KMS-11 (cell line): Measurements from ENCODE around the gene DPP10.

Source experiments
- H2AFZ ChIP-seq: fragments of 200-600 bp; sonication (generic); 2 replicates; pipeline ENCODE4 v1.6.1; 2016; ENCODE audit warnings: antibody characterized with exemption, mixed run types, low read depth
- H3K27ac ChIP-seq: fragments of 200-600 bp; sonication (generic); 2 replicates; pipeline ENCODE4 v1.6.1; 2016; ENCODE audit warnings: mild to moderate bottlenecking, mixed run types
- H3K27me3 ChIP-seq: fragments of 200-600 bp; sonication (generic); 2 replicates; pipeline ENCODE4 v1.6.1; 2017; ENCODE audit warnings: mild to moderate bottlenecking, low read depth, mixed run types, moderate library complexity; ENCODE audit not compliant: insufficient read depth
- H3K36me3 ChIP-seq: fragments of 200-600 bp; sonication (generic); 2 replicates; pipeline ENCODE4 v1.6.1; 2017; ENCODE audit warnings: mild to moderate bottlenecking, mixed run types; ENCODE audit not compliant: insufficient read depth
- H3K4me1 ChIP-seq: fragments of 200-600 bp; sonication (generic); 2 replicates; pipeline ENCODE4 v1.6.1; 2016; ENCODE audit warnings: mild to moderate bottlenecking, low read depth, mixed run types; ENCODE audit not compliant: poor library complexity, severe bottlenecking
- H3K4me2 ChIP-seq: fragments of 200-600 bp; sonication (generic); 2 replicates; pipeline ENCODE4 v1.7.0; 2016; ENCODE audit warnings: mild to moderate bottlenecking, mixed run types
- H3K4me3 ChIP-seq: fragments of 200-600 bp; sonication (generic); IDR thresholded peaks from 2 replicates; pipeline ENCODE4 v1.6.1; 2017; ENCODE audit warnings: low read depth, low read length, mixed read lengths; ENCODE audit not compliant: insufficient read depth
- H3K79me2 ChIP-seq: fragments of 200-600 bp; sonication (generic); 2 replicates; pipeline ENCODE4 v1.6.1; 2016; ENCODE audit warnings: low read depth, mixed run types; ENCODE audit not compliant: insufficient read depth
- H3K9ac ChIP-seq: fragments of 200-600 bp; sonication (generic); 2 replicates; pipeline ENCODE4 v1.6.1; 2016; ENCODE audit warnings: mild to moderate bottlenecking, mixed run types
- H4K20me1 ChIP-seq: fragments of 200-600 bp; sonication (generic); 2 replicates; pipeline ENCODE4 v1.6.1; 2016; ENCODE audit warnings: mild to moderate bottlenecking, mixed run types; ENCODE audit not compliant: insufficient read depth
- TF ChIP-seq, protein P1 (sequence below): fragments of 200-600 bp; sonication (generic); conservative IDR thresholded peaks from 2 replicates; pipeline ENCODE4 v1.6.1; 2017; ENCODE audit warnings: low read depth, mild to moderate bottlenecking, antibody characterized with exemption, low read length, moderate library complexity, mixed read lengths

Gene DPP10

DNA sequence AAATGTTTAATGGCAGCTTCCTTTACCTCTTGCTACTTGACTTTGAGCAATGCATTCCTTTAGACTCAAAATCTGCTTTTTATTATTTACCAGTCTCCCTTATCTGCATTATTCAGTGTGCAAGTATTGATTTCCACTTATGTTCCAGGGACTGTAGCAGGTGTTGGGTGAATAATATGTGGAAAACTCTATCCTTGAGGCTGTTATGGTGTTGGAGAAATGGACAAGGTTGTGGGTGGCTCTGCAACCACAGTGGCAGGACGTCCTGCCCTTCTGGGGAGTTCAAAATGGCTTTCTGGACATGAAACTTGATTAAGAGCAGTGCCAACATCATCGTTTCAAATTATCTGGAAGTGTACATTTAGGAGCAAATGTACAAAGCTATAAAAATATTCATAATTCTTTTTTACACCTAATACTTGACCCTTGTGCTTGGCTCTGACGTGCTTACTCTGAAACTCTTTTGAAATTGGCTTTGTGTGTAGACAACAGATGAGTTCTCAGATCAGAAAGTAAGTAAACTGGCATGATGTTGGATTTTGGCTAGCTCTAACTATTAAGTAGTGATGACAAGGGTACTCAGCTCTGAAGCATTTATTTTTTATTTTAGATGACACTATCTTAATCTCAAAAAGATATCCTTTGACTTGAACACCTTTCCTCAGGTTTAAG lies 766.2 kb downstream of the DPP10 start:
- Histone ChIP-seq H3K4me2 (no peak overlapping the region), H2AFZ (no peak overlapping the region), H3K9ac (no peak overlapping the region), H3K36me3 (no peaks in the 10 kb centered on the region), H3K4me3 (no peak overlapping the region), H3K4me1 (no peaks in the 10 kb centered on the region), H4K20me1 (no peaks in the 10 kb centered on the region), H3K79me2 (no peaks in the 10 kb centered on the region), H3K27me3 (no peaks in the 10 kb centered on the region), H3K27ac (no peak overlapping the region)
- TF ChIP-seq, protein P1, sequence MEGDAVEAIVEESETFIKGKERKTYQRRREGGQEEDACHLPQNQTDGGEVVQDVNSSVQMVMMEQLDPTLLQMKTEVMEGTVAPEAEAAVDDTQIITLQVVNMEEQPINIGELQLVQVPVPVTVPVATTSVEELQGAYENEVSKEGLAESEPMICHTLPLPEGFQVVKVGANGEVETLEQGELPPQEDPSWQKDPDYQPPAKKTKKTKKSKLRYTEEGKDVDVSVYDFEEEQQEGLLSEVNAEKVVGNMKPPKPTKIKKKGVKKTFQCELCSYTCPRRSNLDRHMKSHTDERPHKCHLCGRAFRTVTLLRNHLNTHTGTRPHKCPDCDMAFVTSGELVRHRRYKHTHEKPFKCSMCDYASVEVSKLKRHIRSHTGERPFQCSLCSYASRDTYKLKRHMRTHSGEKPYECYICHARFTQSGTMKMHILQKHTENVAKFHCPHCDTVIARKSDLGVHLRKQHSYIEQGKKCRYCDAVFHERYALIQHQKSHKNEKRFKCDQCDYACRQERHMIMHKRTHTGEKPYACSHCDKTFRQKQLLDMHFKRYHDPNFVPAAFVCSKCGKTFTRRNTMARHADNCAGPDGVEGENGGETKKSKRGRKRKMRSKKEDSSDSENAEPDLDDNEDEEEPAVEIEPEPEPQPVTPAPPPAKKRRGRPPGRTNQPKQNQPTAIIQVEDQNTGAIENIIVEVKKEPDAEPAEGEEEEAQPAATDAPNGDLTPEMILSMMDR = no peak

DNA sequence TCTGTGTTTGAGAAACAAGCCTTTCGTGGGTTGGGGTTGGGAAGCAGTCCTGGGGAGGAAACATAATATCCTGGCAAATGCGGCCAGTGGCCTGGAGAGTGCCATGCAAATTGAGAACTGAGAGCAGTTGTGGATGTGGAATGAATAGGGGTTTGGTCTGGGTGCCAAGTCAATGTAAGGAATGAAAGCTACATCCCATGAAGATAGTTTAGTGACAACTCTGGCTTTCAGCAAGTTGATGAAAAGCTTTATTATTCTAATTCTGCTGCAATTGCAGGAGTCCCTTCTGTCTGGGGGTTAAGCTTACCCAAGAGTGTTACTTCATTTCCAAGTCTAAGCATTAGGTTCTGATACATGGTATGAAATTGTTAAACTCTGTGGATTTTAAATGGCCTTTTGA lies 771.6 kb downstream of the DPP10 start:
- H3K36me3 ChIP-seq = no peaks in the 10 kb centered on the region
- no peak overlapping the region for H2AFZ ChIP-seq
- no peaks in the 10 kb centered on the region for H3K4me1 ChIP-seq
- H4K20me1 ChIP-seq = no peaks in the 10 kb centered on the region
- H3K9ac ChIP-seq = no peak overlapping the region
- no peak overlapping the region for H3K4me3 ChIP-seq
- no peak overlapping the region for H3K27ac ChIP-seq
- TF ChIP-seq, protein P1 = no peak
- H3K79me2 ChIP-seq = no peaks in the 10 kb centered on the region
- H3K27me3 ChIP-seq = no peaks in the 10 kb centered on the region
- no peak overlapping the region for H3K4me2 ChIP-seq

DNA sequence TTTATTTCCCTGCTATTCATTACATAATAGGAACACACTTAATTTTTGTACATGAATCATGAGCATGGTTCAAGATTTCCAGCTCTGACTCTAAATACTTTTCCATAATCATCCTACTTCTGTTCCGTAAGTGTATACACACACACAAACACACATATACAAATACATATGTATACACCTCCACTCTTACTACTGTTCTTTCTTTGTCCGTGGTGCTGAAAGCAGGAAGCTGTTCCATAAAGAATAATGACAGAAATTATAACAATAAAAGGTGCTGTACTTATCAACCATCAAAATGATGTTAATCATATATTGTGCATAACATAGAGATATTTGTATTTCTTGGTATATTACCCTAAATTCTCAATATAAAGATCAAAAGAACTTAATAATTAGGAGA lies 776.9 kb downstream of the DPP10 start:
- Histone ChIP-seq H4K20me1 (no peaks in the 10 kb centered on the region), H3K4me2 (no peak overlapping the region), H3K36me3 (no peaks in the 10 kb centered on the region), H3K79me2 (no peaks in the 10 kb centered on the region), H3K4me1 (no peaks in the 10 kb centered on the region), H3K27ac (no peak overlapping the region), H3K4me3 (no peak overlapping the region), H3K27me3 (no peaks in the 10 kb centered on the region), H3K9ac (no peak overlapping the region), H2AFZ (no peak overlapping the region)
- TF ChIP-seq, protein P1 = no peak

DNA sequence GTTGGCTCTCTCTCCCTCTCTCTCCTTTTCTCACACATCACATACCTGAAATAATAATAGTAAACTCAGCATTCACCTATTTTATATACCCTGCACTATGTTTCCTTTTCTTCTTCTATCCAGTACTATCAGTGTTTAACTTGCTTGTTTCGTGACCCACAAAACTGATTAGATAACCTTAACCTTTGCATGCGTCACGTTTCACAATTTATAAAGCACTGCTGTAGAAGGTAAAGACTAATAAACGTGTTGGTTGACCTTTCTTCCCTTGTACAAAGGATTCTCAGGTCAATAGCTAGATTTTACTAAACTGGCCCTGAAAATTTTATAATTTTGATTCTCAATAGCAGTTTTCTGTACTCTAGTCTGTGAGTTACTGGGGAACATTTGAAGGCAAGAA lies 791.7 kb downstream of the DPP10 start:
- H2AFZ ChIP-seq = no peak overlapping the region
- no peaks in the 10 kb centered on the region for H3K79me2 ChIP-seq
- H4K20me1 ChIP-seq = no peaks in the 10 kb centered on the region
- no peak overlapping the region for H3K9ac ChIP-seq
- no peaks in the 10 kb centered on the region for H3K4me1 ChIP-seq
- no peaks in the 10 kb centered on the region for H3K36me3 ChIP-seq
- no peak overlapping the region for H3K4me3 ChIP-seq
- H3K27me3 ChIP-seq = no peaks in the 10 kb centered on the region
- TF ChIP-seq, protein P1 = no peak
- no peak overlapping the region for H3K4me2 ChIP-seq
- no peak overlapping the region for H3K27ac ChIP-seq
